ENCODE results near the gene SLC25A26. TPM values are rescaled to one million over a fixed set of nuclear protein-coding genes. Genes with fewer than 3 reads are reported as not detected.

The SLC25A26 gene
- total and polyA plus RNA-seq, 9 donors: 17.3 to 32.3 (median 22.6) TPM

- intact Hi-C loops (cut with DNase I): no loop called here
- Histone ChIP-seq H3K4me1 (ENCODE audit: insufficient read depth) (no peaks in the 10 kb centered on the region), H3K27me3 (no peaks in the 10 kb centered on the region), H3K27ac (no peak overlapping the region), H3K9me3 (no peaks in the 10 kb centered on the region), H3K36me3 (no peaks in the 10 kb centered on the region), H3K4me3 (no peak overlapping the region)
- TF ChIP-seq, protein P1, sequence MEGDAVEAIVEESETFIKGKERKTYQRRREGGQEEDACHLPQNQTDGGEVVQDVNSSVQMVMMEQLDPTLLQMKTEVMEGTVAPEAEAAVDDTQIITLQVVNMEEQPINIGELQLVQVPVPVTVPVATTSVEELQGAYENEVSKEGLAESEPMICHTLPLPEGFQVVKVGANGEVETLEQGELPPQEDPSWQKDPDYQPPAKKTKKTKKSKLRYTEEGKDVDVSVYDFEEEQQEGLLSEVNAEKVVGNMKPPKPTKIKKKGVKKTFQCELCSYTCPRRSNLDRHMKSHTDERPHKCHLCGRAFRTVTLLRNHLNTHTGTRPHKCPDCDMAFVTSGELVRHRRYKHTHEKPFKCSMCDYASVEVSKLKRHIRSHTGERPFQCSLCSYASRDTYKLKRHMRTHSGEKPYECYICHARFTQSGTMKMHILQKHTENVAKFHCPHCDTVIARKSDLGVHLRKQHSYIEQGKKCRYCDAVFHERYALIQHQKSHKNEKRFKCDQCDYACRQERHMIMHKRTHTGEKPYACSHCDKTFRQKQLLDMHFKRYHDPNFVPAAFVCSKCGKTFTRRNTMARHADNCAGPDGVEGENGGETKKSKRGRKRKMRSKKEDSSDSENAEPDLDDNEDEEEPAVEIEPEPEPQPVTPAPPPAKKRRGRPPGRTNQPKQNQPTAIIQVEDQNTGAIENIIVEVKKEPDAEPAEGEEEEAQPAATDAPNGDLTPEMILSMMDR (IDR thresholded peaks at IDR 0.05): no peak
- TF ChIP-seq POLR2A (IDR thresholded peaks at IDR 0.05) (no peak), EP300 (IDR thresholded peaks at IDR 0.05) (no peak)
- 85 to 86% (median 85%) methylated on average over 3 of the region's 3 CpGs for WGBS, 3 donors
- DNase-seq: no peak
Measured at GRCh38 chr3:66367979-66368378, 147.2 kb downstream of the SLC25A26 start.

DNA sequence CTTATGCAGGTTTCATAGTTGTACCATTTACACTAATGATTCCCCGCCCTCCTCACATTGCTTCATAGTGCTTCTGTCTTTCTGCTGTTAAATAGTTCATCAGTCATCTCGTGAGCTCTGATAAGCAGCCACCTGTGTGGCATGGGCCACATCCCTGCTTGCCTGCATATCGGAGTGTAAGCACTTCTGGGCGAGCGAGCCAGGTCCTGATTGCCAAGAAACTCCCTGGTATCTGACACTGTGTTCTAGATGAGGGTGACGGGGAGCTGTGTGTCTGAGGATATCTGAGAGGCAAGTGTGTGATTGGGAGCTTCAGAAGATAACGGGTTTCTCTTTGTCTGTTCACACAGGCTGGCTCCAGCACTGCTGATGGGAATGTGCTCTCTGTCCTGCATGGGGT lies 149.4 kb downstream of the SLC25A26 start:
- no peaks in the 10 kb centered on the region for H3K9me3 ChIP-seq
- H3K27ac ChIP-seq: no peak overlapping the region
- TF ChIP-seq POLR2A (IDR thresholded peaks at IDR 0.05): no peak
- TF ChIP-seq EP300 (IDR thresholded peaks at IDR 0.05): no peak
- TF ChIP-seq, protein P1 (IDR thresholded peaks at IDR 0.05): no peak
- no peaks in the 10 kb centered on the region for H3K27me3 ChIP-seq
- no peaks in the 10 kb centered on the region for H3K36me3 ChIP-seq
- no peak for DNase-seq
- no peak overlapping the region for H3K4me3 ChIP-seq
- no peaks in the 10 kb centered on the region for H3K4me1 ChIP-seq (ENCODE audit: insufficient read depth)
- intact Hi-C loops (cut with DNase I): no loop called here
- WGBS, 3 donors: 77 to 89% (median 83%) methylated on average over 7 of the region's 7 CpGs

DNA sequence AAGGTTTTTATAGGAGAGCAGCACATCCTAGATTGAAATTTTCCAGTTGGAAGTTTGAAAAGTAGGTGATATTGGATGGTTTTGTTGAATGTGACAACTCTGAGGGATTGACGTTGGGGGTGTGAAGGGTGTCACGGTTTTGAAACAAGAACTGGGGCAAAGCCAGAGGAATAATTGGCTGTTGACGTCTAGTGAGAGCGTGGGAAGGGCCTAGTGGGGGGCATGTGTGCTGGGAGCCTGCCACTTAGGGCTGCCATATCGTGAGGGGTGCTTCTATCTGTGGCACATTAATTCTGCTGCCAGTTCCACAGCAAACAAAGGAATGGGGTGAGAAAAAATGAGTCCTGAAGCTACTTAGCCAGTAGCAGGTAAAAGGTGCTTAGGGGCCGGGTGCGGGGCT lies 150.6 kb downstream of the SLC25A26 start:
- H3K27me3 ChIP-seq: no peaks in the 10 kb centered on the region
- intact Hi-C loops (cut with DNase I): no loop called here
- no peaks in the 10 kb centered on the region for H3K36me3 ChIP-seq
- H3K4me1 ChIP-seq (ENCODE audit: insufficient read depth): no peaks in the 10 kb centered on the region
- H3K9me3 ChIP-seq: no peaks in the 10 kb centered on the region
- no peak overlapping the region for H3K27ac ChIP-seq
- H3K4me3 ChIP-seq: no peak overlapping the region
- DNase-seq: no peak
- TF ChIP-seq, protein P1 (IDR thresholded peaks at IDR 0.05): no peak
- TF ChIP-seq EP300 (IDR thresholded peaks at IDR 0.05) (no peak), POLR2A (IDR thresholded peaks at IDR 0.05) (no peak)
- WGBS, 3 donors: 80 to 85% (median 85%) methylated on average over 7 of the region's 7 CpGs

GRCh38 chr3:66372681-66373350 lies 152.0 kb downstream of the SLC25A26 start:
- intact Hi-C loops (cut with DNase I): no loop called here
- no peak overlapping the region for H3K4me3 ChIP-seq
- DNase-seq: no peak
- no peak overlapping the region for H3K27ac ChIP-seq
- no peaks in the 10 kb centered on the region for H3K9me3 ChIP-seq
- H3K27me3 ChIP-seq: no peaks in the 10 kb centered on the region
- no peaks in the 10 kb centered on the region for H3K36me3 ChIP-seq
- no peaks in the 10 kb centered on the region for H3K4me1 ChIP-seq (ENCODE audit: insufficient read depth)
- TF ChIP-seq POLR2A (IDR thresholded peaks at IDR 0.05) (no peak), EP300 (IDR thresholded peaks at IDR 0.05) (no peak)
- TF ChIP-seq, protein P1 (IDR thresholded peaks at IDR 0.05): no peak
- 77 to 81% (median 78%) methylated on average over 18 of the region's 18 CpGs for WGBS, 3 donors
